GM15510 (cell line): Measurements from ENCODE around the gene JARID2.

Experiments used
- POLR2A ChIP-seq: IDR thresholded peaks from 3 replicates; pipeline ENCODE4 v1.6.1; 2011; ENCODE audit warnings: borderline replicate concordance; ENCODE audit not compliant: insufficient read length; ENCODE audit errors: extremely low read depth

Gene JARID2

DNA sequence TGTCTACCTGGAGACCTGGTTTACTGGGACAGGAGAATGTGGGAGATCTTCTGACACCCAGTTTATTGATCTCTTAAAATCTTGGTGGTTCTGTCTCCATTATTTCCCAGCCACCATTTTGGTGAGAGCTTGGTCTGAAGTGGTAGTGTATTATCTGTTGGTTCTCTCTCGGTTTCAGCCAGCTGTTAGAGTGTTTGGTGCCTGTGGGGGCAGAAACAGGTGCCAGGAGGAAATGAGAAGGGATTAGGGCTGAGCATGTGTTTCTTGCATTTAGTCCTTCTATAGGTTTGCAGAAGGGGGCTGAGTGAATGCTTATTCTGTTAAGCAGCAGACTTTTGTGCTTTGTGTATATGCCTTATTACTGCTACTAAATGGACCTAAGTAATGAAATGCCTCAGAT, 9.6 kb downstream of the JARID2 start:
- no peak for TF ChIP-seq POLR2A

DNA sequence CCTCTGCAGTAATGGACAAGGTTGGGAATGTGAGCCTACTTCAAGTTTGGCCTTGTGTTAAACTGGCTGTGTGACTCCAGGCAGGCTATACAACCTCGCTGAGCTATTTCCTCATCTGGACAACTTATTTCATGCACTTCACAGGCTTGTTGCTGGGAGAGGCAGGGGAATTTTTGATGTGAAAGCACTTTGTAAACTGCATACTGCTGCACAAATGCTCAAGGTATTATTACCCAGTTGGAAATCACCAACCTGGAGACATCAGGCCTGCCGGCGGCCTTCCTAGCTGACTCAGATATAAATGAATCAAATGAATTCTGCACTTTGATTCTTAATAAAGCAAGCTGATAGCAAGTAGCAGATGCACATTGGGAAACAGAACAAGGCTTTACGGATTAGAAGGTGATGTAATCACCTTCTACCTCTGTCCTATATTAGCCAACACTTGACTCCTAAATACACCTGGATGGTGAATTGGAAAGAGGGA, 10.1 kb downstream of the JARID2 start:
- no peak for TF ChIP-seq POLR2A

DNA sequence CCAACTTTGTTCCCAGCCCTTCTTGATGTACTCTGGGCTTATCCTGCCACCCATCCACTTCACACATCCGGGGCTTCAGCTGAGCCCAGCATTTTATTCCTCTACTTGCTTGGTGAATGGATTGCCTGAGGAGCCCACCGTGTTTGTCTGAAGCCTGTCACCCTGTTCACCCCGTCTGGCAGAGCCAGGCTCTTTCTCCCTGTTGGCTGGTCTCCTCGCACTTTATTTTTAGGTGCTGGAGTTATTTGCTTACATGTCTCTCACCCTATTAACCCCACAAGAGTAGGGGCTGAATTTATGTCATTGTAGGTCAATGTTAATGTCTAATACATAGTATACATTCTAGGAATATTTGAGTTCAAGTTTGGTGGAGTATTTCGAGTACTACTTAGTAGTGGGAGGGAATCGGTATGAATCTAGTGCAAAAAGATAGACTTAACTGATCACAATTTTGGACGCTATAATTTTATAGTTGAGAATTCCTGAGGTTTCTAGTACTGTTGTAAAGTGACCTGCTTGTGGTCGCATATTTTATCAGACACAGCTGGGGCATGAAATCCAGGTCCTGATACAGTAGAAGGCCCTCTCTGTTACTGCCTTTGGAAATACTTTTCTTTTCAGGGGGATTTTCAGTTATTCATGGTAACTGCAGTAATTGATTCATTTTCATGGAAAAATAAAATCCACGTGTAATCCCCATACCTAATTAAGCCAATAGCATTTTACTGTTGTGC, 10.8 kb downstream of the JARID2 start:
- TF ChIP-seq POLR2A, result no peak

DNA sequence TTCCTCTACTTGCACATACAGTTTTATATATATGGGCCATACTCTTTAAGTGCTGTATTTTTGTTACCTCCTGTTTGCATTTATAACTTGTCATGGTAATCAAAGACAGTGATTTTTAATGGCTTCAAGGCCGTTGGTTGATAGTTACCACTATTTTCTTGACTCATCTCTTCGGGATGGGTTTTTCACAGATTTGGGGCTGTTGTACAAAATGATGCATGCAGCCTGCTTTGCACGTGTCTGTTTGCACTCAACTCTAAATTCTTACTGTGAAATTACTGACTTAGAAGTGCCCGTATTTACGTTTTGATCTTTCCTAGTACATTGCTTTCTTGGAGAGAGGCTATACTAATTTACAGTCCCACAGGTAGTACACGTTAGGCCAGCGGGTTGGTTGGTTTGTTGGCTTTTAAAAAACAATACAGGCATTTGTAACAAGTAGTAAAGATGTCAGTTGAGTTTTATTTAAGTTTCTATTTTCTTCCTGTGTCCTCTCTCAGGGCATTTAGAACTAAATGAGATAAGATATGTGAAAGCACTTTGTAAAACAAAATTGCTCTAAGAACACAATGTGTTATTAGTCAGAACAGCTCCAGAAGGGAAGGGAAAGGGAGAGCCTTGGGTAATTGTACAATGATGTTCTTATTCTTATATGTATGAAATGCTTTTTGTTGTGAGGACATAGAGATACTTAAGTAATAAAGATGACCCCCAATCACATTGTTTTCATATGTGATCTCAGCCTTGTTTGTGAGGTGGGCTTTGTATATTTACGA, 11.7 kb downstream of the JARID2 start:
- no peak for TF ChIP-seq POLR2A

DNA sequence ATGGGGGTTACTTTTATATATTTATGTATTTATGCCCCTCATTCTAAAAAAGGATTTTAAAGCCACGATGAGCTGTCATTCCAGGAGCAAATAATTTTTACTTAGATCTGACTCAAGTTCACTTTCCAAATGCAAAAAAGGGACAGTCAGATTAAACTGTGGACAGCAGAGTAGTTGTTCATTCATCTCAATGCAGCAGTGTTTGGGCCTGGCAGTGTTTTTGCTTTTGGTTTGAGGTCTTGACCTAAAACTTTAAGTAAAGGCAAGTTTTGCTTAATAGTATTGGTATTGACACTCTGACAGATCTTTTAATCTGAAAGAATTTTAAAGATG, 13.9 kb downstream of the JARID2 start:
- TF ChIP-seq POLR2A, result no peak

DNA sequence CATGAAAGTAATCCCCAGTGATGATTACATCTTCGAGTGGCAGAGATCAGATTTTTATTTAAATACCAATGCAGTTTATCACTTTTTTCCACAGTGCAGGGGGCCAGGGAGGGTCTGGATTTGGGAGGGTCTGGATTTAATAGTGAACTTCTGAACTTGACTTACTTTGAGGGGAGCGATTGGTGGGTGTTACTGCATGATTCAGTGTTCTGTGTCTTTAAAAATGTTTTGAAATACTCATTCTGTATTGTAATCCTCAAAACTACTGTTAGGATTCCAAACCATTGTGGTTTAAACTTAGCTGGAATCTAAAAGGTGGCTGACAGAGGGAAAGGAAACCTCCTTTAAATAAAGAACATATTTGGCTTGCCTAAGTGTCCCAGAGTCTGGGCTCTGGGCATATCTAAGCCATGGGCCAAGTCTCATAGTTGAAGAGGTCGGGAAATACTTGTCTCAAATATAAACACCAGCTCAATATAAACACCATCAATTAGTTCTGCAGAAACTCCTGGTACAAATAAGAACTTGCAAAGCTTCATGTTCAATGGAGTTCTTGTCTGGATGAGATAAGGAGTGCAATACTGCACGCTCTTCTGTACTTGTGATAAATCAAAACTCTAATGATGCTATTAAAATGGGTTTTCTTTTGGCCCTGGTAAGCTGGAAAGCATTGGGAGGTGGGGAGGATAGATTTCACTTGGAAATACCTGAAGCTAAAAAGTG, 14.4 kb downstream of the JARID2 start:
- TF ChIP-seq POLR2A, result no peak

DNA sequence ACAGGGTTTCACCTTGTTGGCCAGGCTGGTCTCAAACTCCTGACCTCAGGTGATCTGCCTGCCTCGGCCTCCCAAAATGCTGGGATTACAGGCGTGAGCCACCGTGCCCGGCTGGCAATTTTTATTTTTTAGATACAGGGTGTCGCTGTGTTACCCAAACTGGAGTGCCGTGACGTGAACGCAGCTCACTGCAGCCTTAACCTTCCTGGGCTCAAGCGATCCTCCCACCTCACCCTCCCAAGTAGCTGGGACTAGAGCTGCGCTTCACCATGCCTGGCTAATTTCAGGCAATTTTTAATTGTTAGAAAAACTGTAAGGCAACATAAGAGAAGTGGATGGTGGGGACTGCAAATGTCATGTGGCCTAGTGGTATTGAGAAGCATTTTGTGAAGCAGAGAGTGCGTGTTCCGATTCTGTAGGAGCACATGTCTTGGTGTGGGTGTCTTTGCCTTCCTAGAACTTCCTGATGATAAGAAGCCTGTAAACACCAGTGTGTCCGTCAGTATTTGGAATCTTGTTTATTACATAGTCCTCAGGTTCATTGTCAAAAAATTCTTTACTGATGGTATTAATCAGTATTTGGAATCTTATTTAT, 18.0 kb downstream of the JARID2 start:
- TF ChIP-seq POLR2A, result no peak

DNA sequence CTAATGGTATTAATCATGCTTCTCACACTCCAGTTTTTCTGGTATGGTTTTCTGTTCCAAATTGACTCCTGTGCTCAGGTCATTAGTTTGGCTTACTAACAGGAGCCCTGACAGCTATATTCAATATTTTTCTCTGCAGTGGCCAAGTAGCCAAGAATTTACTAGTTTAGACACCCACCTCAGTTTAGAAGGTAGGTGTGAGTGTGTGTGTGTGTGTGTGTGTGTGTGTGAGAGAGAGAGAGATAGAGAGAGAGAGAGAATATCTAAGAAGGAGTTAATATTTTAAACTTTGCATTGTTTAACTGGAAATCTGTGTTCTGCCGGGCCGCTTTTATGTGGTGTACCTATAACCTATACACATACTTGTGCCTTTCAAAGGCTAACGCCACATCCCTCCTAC, 18.5 kb downstream of the JARID2 start:
- TF ChIP-seq POLR2A, result no peak

DNA sequence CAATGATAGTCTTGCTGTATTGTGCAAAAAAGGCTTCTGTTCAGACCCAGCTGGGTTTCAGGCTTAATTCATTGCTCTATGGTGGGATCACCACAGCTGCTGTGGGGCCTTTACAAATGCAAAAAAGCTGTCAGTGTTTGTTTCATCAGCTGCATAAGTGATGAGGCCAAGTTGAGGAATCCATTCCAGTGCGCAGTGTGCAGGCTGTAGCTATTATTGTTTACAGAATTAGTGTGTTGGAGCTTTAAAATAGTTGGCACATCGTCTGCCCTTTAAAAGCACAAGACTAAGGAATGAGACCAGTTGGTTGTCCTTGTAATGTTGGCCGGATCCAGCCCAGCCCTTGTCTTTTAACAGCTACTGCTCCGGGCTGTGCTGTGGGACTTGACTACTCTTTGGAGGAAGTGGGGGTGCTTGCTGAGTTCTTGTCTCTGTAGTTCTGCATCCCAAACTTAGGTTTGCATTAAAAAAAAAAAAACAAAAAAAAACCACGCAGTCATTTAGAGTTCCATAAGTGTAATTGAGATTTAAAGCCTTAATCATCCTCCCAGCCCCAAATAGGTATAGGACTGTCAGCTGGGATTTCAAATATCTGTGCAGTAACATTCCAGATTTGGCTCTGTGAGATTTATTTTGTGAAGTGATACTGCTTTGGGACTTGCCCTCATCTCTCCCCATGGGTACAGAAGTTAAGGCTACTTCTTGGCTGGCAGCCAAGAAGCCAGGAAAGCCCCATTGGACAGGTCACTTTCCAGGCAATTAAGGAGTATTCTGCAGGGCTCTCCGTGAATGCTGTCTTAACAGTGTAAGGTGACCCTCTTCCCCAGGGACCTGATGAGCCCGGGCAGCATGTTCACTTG, 19.3 kb downstream of the JARID2 start:
- no peak for TF ChIP-seq POLR2A

DNA sequence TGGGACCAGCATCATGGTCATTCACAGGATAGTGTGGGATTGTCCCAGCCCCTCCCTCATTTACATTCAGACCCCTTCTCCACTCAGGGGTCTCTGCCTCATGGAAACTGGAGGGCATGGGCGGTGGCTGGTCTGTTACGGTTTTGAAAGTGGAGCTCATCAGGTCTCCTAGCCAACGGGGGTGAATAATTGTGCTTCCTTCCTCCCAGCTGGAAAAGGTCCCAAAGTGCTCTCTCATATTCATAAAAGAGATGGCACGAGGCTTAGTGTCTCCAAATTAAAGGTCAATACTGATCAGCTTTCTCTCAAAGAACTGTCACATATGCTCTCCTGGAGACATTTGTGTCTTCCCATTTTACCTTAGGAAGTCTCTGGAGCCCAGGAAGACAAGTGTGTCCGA, 19.9 kb downstream of the JARID2 start:
- no peak for TF ChIP-seq POLR2A

DNA sequence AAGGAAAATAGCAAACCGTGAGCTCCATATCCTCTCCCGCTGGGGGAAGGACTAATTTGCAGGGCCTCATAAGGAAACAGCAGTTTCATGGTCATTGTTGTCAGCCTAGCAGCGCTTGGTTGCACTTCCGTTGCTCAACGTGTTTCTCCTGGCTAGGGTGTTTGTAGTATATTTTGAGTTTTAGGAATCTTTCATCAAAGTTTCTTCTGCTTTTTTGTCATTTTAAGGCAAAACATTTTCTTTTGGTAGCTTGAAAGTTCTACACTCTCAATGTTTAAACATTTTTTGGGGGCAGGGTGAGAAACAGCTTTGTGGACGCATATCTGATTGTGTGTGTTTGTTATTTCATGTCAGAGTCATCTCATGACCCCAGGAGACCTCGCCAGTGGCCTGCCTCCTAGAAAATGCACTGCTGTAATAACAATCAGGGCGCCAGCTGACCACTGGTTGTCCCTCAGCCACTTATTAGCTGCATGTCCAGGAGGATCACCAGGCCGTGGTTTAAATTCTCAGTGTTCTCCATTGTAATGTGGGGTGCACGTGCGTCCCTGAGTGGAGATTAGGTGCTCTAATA, 20.6 kb downstream of the JARID2 start:
- TF ChIP-seq POLR2A, result no peak

DNA sequence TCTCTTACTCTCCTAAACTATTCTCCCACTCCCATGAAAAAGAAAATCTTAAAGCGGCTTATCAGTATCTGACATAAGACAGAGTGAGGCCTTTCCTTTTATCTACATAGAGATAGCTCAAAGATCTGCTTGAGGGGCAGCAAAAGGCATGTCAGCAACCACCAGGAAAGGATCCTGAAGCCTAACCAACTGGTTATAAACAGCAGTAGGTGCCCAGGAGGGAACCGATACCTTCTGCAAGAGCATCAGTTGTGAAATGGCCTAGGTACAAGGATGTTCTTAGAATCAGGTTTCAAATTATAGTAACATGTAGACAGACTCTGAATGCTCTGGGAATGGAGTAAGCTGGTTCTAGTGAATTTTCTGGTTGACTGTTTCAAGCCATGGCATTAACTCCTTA, 21.4 kb downstream of the JARID2 start:
- no peak for TF ChIP-seq POLR2A

DNA sequence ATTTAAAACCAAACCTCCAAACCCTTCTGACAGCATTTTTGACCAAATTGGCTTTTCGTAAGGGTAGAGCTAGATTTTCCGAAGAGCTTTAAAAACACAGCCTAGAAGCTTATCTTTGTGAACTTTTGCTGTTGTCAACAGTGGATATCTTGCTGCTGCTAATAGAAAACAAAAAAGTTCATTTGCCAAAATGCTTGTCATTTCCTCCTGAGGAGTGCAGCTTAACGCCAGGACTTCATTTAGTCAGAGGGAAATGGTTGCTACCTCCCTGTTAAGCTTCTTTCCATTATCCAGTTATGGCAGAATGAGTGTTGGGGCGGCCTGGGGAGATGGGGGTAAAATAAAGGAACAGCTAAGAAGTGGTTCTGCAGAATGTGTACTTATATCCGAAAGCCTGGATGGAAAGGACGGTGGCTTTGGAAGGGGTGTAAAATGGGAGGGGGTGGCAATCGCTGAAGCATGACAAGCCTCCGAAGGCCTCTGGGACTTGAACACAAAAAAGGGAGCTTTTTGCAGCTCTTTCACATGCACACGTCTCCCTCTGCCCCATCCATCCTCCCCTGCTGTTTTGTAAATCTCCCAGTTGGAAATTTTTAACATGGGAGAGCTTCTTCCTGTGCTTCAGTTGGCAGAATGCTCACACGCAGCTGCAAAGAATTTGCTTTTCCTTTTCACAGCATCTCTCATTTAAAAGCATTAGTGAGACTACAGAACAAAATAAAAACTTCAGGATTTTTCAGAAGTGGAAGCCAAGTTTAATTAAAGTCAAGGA, 22.5 kb downstream of the JARID2 start:
- TF ChIP-seq POLR2A, result no peak
